B cell (primary cell): ENCODE results near the gene EP400. TPM values are rescaled to one million over a fixed set of nuclear protein-coding genes. Genes with fewer than 3 reads are reported as not detected.
"Not testable (repeated sequence)": the region's sequence is repeated elsewhere in the genome, so short reads cannot be mapped to it uniquely, and the experiment has no call there.

Experiments used
- ATAC-seq: fragments of 200-7000 bp; cut with Tn5 transposase; one replicate; pipeline ENCODE4 v1.10.0; 2021; ENCODE audit warnings: low read depth, mild to moderate bottlenecking, moderate number of reproducible peaks, moderate library complexity
- CTCF ChIA-PET: fragments of 350-600 bp; sonication (Branson Sonifier 250); formaldehyde crosslinking; loops from one replicate; lab custom pipeline; 2021; ENCODE audit warnings: antibody characterized with exemption, inconsistent platforms; lab: Charles Lee
- POLR2A ChIA-PET: fragments of 350-600 bp; sonication (Branson Sonifier 250); formaldehyde crosslinking; loops from one replicate; lab custom pipeline; 2021; ENCODE audit warnings: antibody characterized with exemption; lab: Charles Lee
- DNase-seq: peaks from one replicate; pipeline ENCODE4 v3.0.0; 2013
- H2AFZ ChIP-seq: 2 replicates; pipeline ENCODE4 v1.6.1; 2012; ENCODE audit warnings: mild to moderate bottlenecking, low read depth, low read length; ENCODE audit not compliant: insufficient read depth, poor library complexity, severe bottlenecking
- H3K27ac ChIP-seq, 2 donors: 1 replicate in 1 of 2; 2 replicates in 1 of 2; pipeline ENCODE4 v1.5.1; 2012 to 2013; ENCODE audit warnings: low read length in 2 of 2, mild to moderate bottlenecking in 2 of 2, moderate library complexity in 1 of 2
- H3K27me3 ChIP-seq, 4 experiments: fragments of 200-600 bp in 1 of 4; sonication (generic) in 1 of 4; replicated peaks in 1 of 4; 1 replicate in 2 of 4; 2 replicates in 2 of 4; pipeline versions ENCODE4 v1.6.1 to v1.7.0; 2013 to 2016; ENCODE audit warnings: low read length in 3 of 4, mild to moderate bottlenecking in 2 of 4, mixed read lengths in 1 of 4, moderate library complexity in 1 of 4; ENCODE audit not compliant: insufficient read depth in 4 of 4, control insufficient read depth in 3 of 4; ENCODE audit errors: control extremely low read depth in 1 of 4
- H3K36me3 ChIP-seq, 2 experiments: replicated peaks in 1 of 2; 1 replicate in 1 of 2; 2 replicates in 1 of 2; pipeline versions ENCODE4 v1.6.1 to v1.7.1; 2013; ENCODE audit warnings: low read length in 1 of 2; ENCODE audit not compliant: insufficient read depth in 2 of 2, control insufficient read depth in 1 of 2; ENCODE audit errors: control extremely low read depth in 1 of 2, extremely low read depth in 1 of 2
- H3K4me1 ChIP-seq, 2 donors: fragments of 200-600 bp in 1 of 2; sonication (generic) in 1 of 2; 1 replicate in 1 of 2; 2 replicates in 1 of 2; pipeline versions ENCODE4 v1.5.1 to v1.6.1; 2013 to 2017; ENCODE audit warnings: low read length in 2 of 2; ENCODE audit not compliant: control insufficient read depth in 2 of 2, insufficient read depth in 2 of 2
- H3K4me2 ChIP-seq: replicated peaks from 2 replicates; pipeline ENCODE3; 2012; ENCODE audit warnings: mild to moderate bottlenecking, low read depth, low read length; ENCODE audit not compliant: poor library complexity, severe bottlenecking
- H3K4me3 ChIP-seq, 5 experiments: fragments of 200-600 bp in 1 of 5; sonication (generic) in 1 of 5; 1 replicate in 3 of 5; 2 replicates in 2 of 5; pipeline versions ENCODE4 v1.5.1 to v1.7.0; 2011 to 2016; ENCODE audit warnings: low read length in 4 of 5, mild to moderate bottlenecking in 4 of 5, low read depth in 2 of 5, control low read depth in 1 of 5, moderate library complexity in 1 of 5; ENCODE audit not compliant: insufficient read depth in 1 of 5; ENCODE audit errors: control extremely low read depth in 1 of 5, extremely low read depth in 1 of 5
- H3K79me2 ChIP-seq: fragments of 200-600 bp; sonication (generic); one replicate; pipeline ENCODE4 v1.6.0; 2016; ENCODE audit warnings: low read length; ENCODE audit not compliant: control insufficient read depth, insufficient read depth
- H3K9ac ChIP-seq: fragments of 200-600 bp; sonication (generic); 2 replicates; pipeline ENCODE4 v1.6.1; 2017; ENCODE audit warnings: mild to moderate bottlenecking, low read length, moderate library complexity
- H3K9me3 ChIP-seq, 3 donors: one replicate each; pipeline versions ENCODE4 v1.6.1 to v1.7.1; 2013; ENCODE audit warnings: low read length in 2 of 3; ENCODE audit not compliant: control insufficient read depth in 2 of 3, insufficient read depth in 1 of 3; ENCODE audit errors: control extremely low read depth in 1 of 3
- H4K20me1 ChIP-seq: 2 replicates; pipeline ENCODE4 v1.6.0; 2012; ENCODE audit warnings: mild to moderate bottlenecking, low read length; ENCODE audit not compliant: insufficient read depth, control insufficient read depth, poor library complexity, severe bottlenecking
- H3K27ac Mint-ChIP-seq: one replicate; pipeline ENCODE4 v1.8.0; 2021; ENCODE audit warnings: mixed read lengths
- H3K27me3 Mint-ChIP-seq: one replicate; pipeline ENCODE4 v1.8.0; 2021; ENCODE audit warnings: mixed read lengths
- H3K4me1 Mint-ChIP-seq: one replicate; pipeline ENCODE4 v1.8.0; 2021; ENCODE audit warnings: mixed read lengths
- H3K4me3 Mint-ChIP-seq: one replicate; pipeline ENCODE4 v1.8.0; 2021; ENCODE audit warnings: mixed read lengths
- H3K9me3 Mint-ChIP-seq: one replicate; pipeline ENCODE4 v1.8.0; 2022; ENCODE audit warnings: mixed read lengths; ENCODE audit not compliant: insufficient read depth
- CTCF ChIP-seq: fragments of 200-600 bp; IDR thresholded peaks from one replicate; pipeline ENCODE4 v1.8.0; 2022; ENCODE audit warnings: antibody characterized with exemption, mild to moderate bottlenecking
- EZH2 ChIP-seq: IDR thresholded peaks from 2 replicates; pipeline ENCODE4 v1.6.1; 2012; ENCODE audit warnings: borderline replicate concordance, low read depth, mild to moderate bottlenecking, moderate library complexity, low read length; ENCODE audit not compliant: insufficient read depth, poor library complexity, severe bottlenecking
- WGBS: methylation state at CpG from one replicate; pipeline ENCODE4 v1.1.5; 2013; ENCODE audit warnings: missing lambda C conversion rate; ENCODE audit not compliant: insufficient coverage; 5-methylcytosine and 5-hydroxymethylcytosine counted together
- intact Hi-C: fragments of 100-400 bp; cut with micrococcal nuclease; formaldehyde crosslinking; loops from one replicate; pipeline ENCODE4 v1.10.0; 2022
- polyA plus RNA-seq: library from polyadenylated mRNA; depleted of rRNA; stranded (reverse); fragments of >200 nt; gene quantifications from 2 replicates; pipeline ENCODE4 v1.2.3, GENCODE V29; 2012
- total RNA-seq, 2 donors: library from RNA; stranded (reverse); fragments of 120-200 nt in 1 of 2; gene quantifications; 1 replicate in 1 of 2; 2 replicates in 1 of 2; pipeline versions ENCODE4 v1.2.3 to v1.2.4, GENCODE V29; 2013 to 2022

Gene EP400
- total and polyA plus RNA-seq, 2 donors (not counting 1 experiment from before 2014, with no cell fraction given), result 17.3 to 82.2 TPM

DNA sequence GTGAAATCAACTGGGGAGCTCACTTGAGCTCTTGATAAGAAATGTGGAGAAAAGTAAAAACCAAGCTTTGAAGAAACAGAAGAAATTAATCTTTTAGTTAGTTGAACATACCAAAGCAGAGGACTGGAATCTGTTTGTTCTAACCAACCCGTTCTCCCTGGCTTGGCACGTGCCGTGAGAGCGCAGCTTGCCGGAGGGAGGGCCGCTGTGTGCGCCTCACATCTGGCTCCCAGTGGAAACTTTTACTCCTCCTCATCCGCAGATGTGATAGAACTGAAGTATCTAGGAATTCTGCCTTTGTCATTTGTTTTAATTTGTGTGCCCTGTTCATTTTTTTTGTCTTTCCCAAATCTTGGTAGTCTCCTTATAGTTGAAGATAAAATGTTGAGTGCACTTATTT, 129.5 kb downstream of the EP400 start:
- intact Hi-C loops, result loop anchor here (10.0 kb wide), 1 partner anchor 154 kb away; the partner anchor contains the start of gene PUS1
- peaks cover 39% of the 10 kb centered on the region for H3K79me2 ChIP-seq
- DNase-seq (no peak), ATAC-seq (no peak)
- no peak overlapping the region for H3K27ac Mint-ChIP-seq
- H3K27ac ChIP-seq, result no peak overlapping the region
- H3K36me3 ChIP-seq, result peaks cover 4 to 45% of the 10 kb centered on the region in 2 experiments
- H3K9ac ChIP-seq, result no peak overlapping the region
- no peaks in the 10 kb centered on the region for H3K9me3 ChIP-seq
- H3K4me3 ChIP-seq, result no peak overlapping the region
- H4K20me1 ChIP-seq, result no peaks in the 10 kb centered on the region
- no peaks in the 10 kb centered on the region for H3K9me3 Mint-ChIP-seq
- no peaks in the 10 kb centered on the region for H3K27me3 Mint-ChIP-seq
- no peak overlapping the region for H3K4me3 Mint-ChIP-seq
- H3K4me2 ChIP-seq, result no peak overlapping the region
- H3K4me1 Mint-ChIP-seq, result peaks cover 18% of the 10 kb centered on the region
- no peaks in the 10 kb centered on the region for H3K27me3 ChIP-seq
- H2AFZ ChIP-seq, result no peak overlapping the region
- CTCF ChIA-PET, result no interaction called here
- 100% methylated on average over 4 of the region's 8 CpGs for WGBS
- POLR2A ChIA-PET, result no interaction called here
- peaks cover 5 to 10% of the 10 kb centered on the region in 2 donors for H3K4me1 ChIP-seq
- no peak for TF ChIP-seq CTCF
- TF ChIP-seq EZH2, result no peak

- no peak overlapping the region for H3K27ac ChIP-seq
- no peak overlapping the region for H2AFZ ChIP-seq
- intact Hi-C loops, result loop anchor here (5.0 to 10.0 kb wide), 4 partner anchors 155 to 1205 kb away; partner anchors contain the start of genes GOLGA3, PUS1 and RAN
- peaks cover 4 to 40% of the 10 kb centered on the region in 2 experiments for H3K36me3 ChIP-seq
- H4K20me1 ChIP-seq, result no peaks in the 10 kb centered on the region
- no peak for DNase-seq
- H3K4me3 Mint-ChIP-seq, result no peak overlapping the region
- WGBS, result 97% methylated on average over 8 of the region's 12 CpGs
- no peak for ATAC-seq
- ChIA-PET CTCF (no interaction called here), POLR2A (no interaction called here)
- no peak overlapping the region for H3K4me3 ChIP-seq
- H3K4me1 ChIP-seq, result peaks cover 5 to 7% of the 10 kb centered on the region in 2 donors
- no peaks in the 10 kb centered on the region for H3K9me3 Mint-ChIP-seq
- H3K27ac Mint-ChIP-seq, result no peak overlapping the region
- no peak overlapping the region for H3K9ac ChIP-seq
- TF ChIP-seq CTCF (no peak), EZH2 (no peak)
- H3K9me3 ChIP-seq, result no peaks in the 10 kb centered on the region
- no peaks in the 10 kb centered on the region for H3K27me3 ChIP-seq
- peaks cover 15% of the 10 kb centered on the region for H3K4me1 Mint-ChIP-seq
- no peaks in the 10 kb centered on the region for H3K27me3 Mint-ChIP-seq
- no peak overlapping the region for H3K4me2 ChIP-seq
- H3K79me2 ChIP-seq, result peaks cover 35% of the 10 kb centered on the region
Measured at GRCh38 chr12:132079695-132080094, 130.0 kb downstream of the EP400 start.

GRCh38 chr12:132080515-132080914, 130.8 kb downstream of the EP400 start:
- H3K9me3 ChIP-seq, POLR2A ChIA-PET, H3K27ac ChIP-seq, H3K4me3 ChIP-seq, H3K9me3 Mint-ChIP-seq, H3K9ac ChIP-seq, ATAC-seq, H3K27ac Mint-ChIP-seq, H4K20me1 ChIP-seq, H3K4me2 ChIP-seq, H3K27me3 ChIP-seq, DNase-seq, H3K27me3 Mint-ChIP-seq, H2AFZ ChIP-seq, H3K4me3 Mint-ChIP-seq: not testable (repeated sequence)
- Histone ChIP-seq H3K4me1 (peaks cover 13 to 15% of the 10 kb centered on the region in 2 donors), H3K36me3 (peaks cover 4 to 33% of the 10 kb centered on the region in 2 experiments), H3K79me2 (peaks cover 33% of the 10 kb centered on the region)
- intact Hi-C loops, result loop anchor here (5.0 to 10.0 kb wide), 3 partner anchors 183 to 1206 kb away; partner anchors contain the start of genes GOLGA3 and RAN
- 99% methylated on average over 7 of the region's 7 CpGs for WGBS
- CTCF ChIA-PET, result interaction anchor here (1.5 kb wide), 1 partner anchor 9 kb away, joined by 4 read pairs; no protein-coding TSS in a partner anchor
- H3K4me1 Mint-ChIP-seq, result peaks cover 21% of the 10 kb centered on the region
